Sciatic nerve (tissue), 2 donors: ENCODE measurements around the gene ACYP2. TPM values are rescaled to one million over a fixed set of nuclear protein-coding genes. Genes with fewer than 3 reads are reported as not detected.
A peak's percentile ranks its signal among the peaks of the same experiment; 100 is the strongest.
"Not testable (repeated sequence)": the region's sequence is repeated elsewhere in the genome, so short reads cannot be mapped to it uniquely, and the experiment has no call there.

Experiments
- ATAC-seq: fragments of 200-7000 bp; cut with Tn5 transposase; one replicate; pipeline ENCODE4 v1.9.1; 2020; ENCODE audit warnings: mild to moderate bottlenecking, moderate library complexity
- DNase-seq: peaks from one replicate; pipeline ENCODE4 v3.0.0-alpha.2; 2020; ENCODE audit warnings: low spot score
- intact Hi-C: fragments of 100-400 bp; cut with DNase I; formaldehyde crosslinking; loops from one replicate; pipeline ENCODE4 v1.14.2; 2022
- total RNA-seq: library from RNA; stranded (reverse); fragmentation: NEBNext Ultra II Directional; extraction: Animal tissue kit (Norgen Biotek cat#: 25700); gene quantifications from one replicate; pipeline ENCODE4 v1.2.1, GENCODE V29; 2021
- donor health status: DM: no; HTN: no; CAD: no.
- donor health status: DM: no; HTN: no; CAD: no.

ACYP2 gene
- total RNA-seq, 1 donor from 2014 or later: 19.7 TPM

GRCh38 chr2:54290356-54291025 is 175.1 kb downstream of the ACYP2 start:
- DNase-seq: no peak
- intact Hi-C loops: no loop called here
- ATAC-seq: peak; percentile 21

GRCh38 chr2:54294665-54295064 is 179.2 kb downstream of the ACYP2 start:
- DNase-seq, ATAC-seq, intact Hi-C loops: not testable (repeated sequence)

- ATAC-seq (no peak), DNase-seq (no peak)
- intact Hi-C loops: no loop called here
These were observed 180.5 kb downstream of the ACYP2 start for GRCh38 chr2:54295911-54296310.

- DNase-seq (no peak), ATAC-seq (no peak)
- intact Hi-C loops: no loop called here
These were observed 183.1 kb downstream of the ACYP2 start for GRCh38 chr2:54298514-54298913.

- intact Hi-C loops: no loop called here
- ATAC-seq (no peak), DNase-seq (no peak)
These were observed 188.2 kb downstream of the ACYP2 start for GRCh38 chr2:54303631-54304030.

GRCh38 chr2:54306556-54306955 is 191.1 kb downstream of the ACYP2 start:
- no peak for DNase-seq
- intact Hi-C loops: no loop called here
- no peak for ATAC-seq

- intact Hi-C loops: no loop called here
- ATAC-seq (no peak), DNase-seq (no peak)
These were observed 192.8 kb downstream of the ACYP2 start for GRCh38 chr2:54308186-54308585.

GRCh38 chr2:54308782-54309181 is 193.4 kb downstream of the ACYP2 start:
- ATAC-seq: no peak

GRCh38 chr2:54310311-54310710 is 194.9 kb downstream of the ACYP2 start:
- DNase-seq (no peak), ATAC-seq (peak; percentile 58)
- intact Hi-C loops: no loop called here

More at GRCh38 chr2:54308782-54309181, 193.4 kb downstream of the ACYP2 start:
- intact Hi-C loops: no loop called here
- no peak for DNase-seq

GRCh38 chr2:54310961-54311360 is 195.5 kb downstream of the ACYP2 start:
- DNase-seq: no peak
- no peak for ATAC-seq
- intact Hi-C loops: no loop called here

- DNase-seq: no peak
- intact Hi-C loops: no loop called here
- no peak for ATAC-seq
These were observed 197.7 kb downstream of the ACYP2 start for GRCh38 chr2:54313147-54313546.

GRCh38 chr2:54317973-54318372 is 202.6 kb downstream of the ACYP2 start:
- intact Hi-C loops: no loop called here
- ATAC-seq (no peak), DNase-seq (no peak)

- intact Hi-C loops: no loop called here
- DNase-seq: no peak
- ATAC-seq: no peak
These were observed 203.4 kb downstream of the ACYP2 start for GRCh38 chr2:54318821-54319220.

GRCh38 chr2:54321047-54321446 is 205.6 kb downstream of the ACYP2 start:
- intact Hi-C loops: no loop called here
- ATAC-seq: peak; percentile 70
- no peak for DNase-seq

- ATAC-seq, intact Hi-C loops: not testable (repeated sequence)
These were observed 209.1 kb downstream of the ACYP2 start for GRCh38 chr2:54324517-54324916.

GRCh38 chr2:54325148-54325547 is 209.7 kb downstream of the ACYP2 start:
- intact Hi-C loops: no loop called here
- ATAC-seq (no peak), DNase-seq (no peak)

More at GRCh38 chr2:54324517-54324916, 209.1 kb downstream of the ACYP2 start:
- DNase-seq: not testable (repeated sequence)

- ATAC-seq: no peak
- intact Hi-C loops: no loop called here
- DNase-seq: no peak
These were observed 214.2 kb downstream of the ACYP2 start for GRCh38 chr2:54329482-54330161.

GRCh38 chr2:54330162-54330925 is 214.9 kb downstream of the ACYP2 start:
- ATAC-seq (peak; percentile 99), DNase-seq (peak; percentile 98)
- intact Hi-C loops: no loop called here

- no peak for DNase-seq
- ATAC-seq: peak; percentile 1
- intact Hi-C loops: no loop called here
These were observed 215.8 kb downstream of the ACYP2 start for GRCh38 chr2:54330926-54331835.
